Heart left ventricle (tissue), 16 donors: ENCODE measurements around the gene SEPTIN1. TPM values are rescaled to one million over a fixed set of nuclear protein-coding genes. Genes with fewer than 3 reads are reported as not detected.

Experiments used
- ATAC-seq, 4 donors: fragments of 200-7000 bp; cut with Tn5 transposase; one replicate each; pipeline ENCODE4 v1.9.1; 2020 to 2022; ENCODE audit warnings: moderate library complexity in 4 of 4, mild to moderate bottlenecking in 3 of 4, moderate number of reproducible peaks in 1 of 4
- DNase-seq, 5 donors: peaks; one replicate each; pipeline ENCODE4 v3.0.0-alpha.2; 2020
- H3K27ac ChIP-seq, 12 donors: fragments of 200-600 bp; sonication (generic) in 4 of 12; one replicate each; pipeline versions ENCODE4 v1.5.0 to v1.8.0; 2016 to 2022; ENCODE audit warnings: mild to moderate bottlenecking in 2 of 12
- H3K27me3 ChIP-seq, 9 donors: fragments of 200-600 bp; sonication (generic) in 2 of 9; one replicate each; pipeline versions ENCODE4 v1.5.1 to v1.8.0; 2016 to 2022; ENCODE audit warnings: mild to moderate bottlenecking in 3 of 9
- H3K36me3 ChIP-seq, 9 donors: fragments of 200-600 bp; sonication (generic) in 2 of 9; one replicate each; pipeline versions ENCODE4 v1.5.0 to v1.8.0; 2018 to 2022; ENCODE audit warnings: mild to moderate bottlenecking in 2 of 9
- H3K4me1 ChIP-seq, 12 donors: fragments of 200-600 bp; sonication (generic) in 4 of 12; one replicate each; pipeline versions ENCODE4 v1.5.0 to v1.8.0; 2016 to 2022; ENCODE audit warnings: mild to moderate bottlenecking in 3 of 12
- H3K4me3 ChIP-seq, 12 donors: fragments of 200-600 bp; sonication (generic) in 4 of 12; one replicate each; pipeline versions ENCODE4 v1.5.0 to v1.8.0; 2017 to 2022; ENCODE audit warnings: mild to moderate bottlenecking in 9 of 12, moderate library complexity in 4 of 12
- H3K9me3 ChIP-seq, 12 donors: fragments of 200-600 bp; sonication (generic) in 4 of 12; one replicate each; pipeline versions ENCODE4 v1.5.0 to v1.8.0; 2016 to 2022; ENCODE audit warnings: mild to moderate bottlenecking in 1 of 12
- CTCF ChIP-seq, 12 donors: fragments of 200-600 bp; sonication (generic) in 4 of 12; IDR thresholded peaks; one replicate each; pipeline versions ENCODE4 v1.5.0 to v1.8.0; 2018 to 2022; ENCODE audit warnings: antibody characterized with exemption in 12 of 12, mild to moderate bottlenecking in 5 of 12
- POLR2A ChIP-seq, 2 donors: fragments of 450-650 bp; IDR thresholded peaks; one replicate each; pipeline ENCODE4 v1.6.1; 2017; ENCODE audit warnings: antibody characterized with exemption in 2 of 2, mild to moderate bottlenecking in 2 of 2, moderate library complexity in 2 of 2
- WGBS, 4 donors: extraction: QIAGEN DNeasy Blood & Tissue Kit in 2 of 4; methylation state at CpG; one replicate each; pipeline versions ENCODE4 v1.1.5 to v1.1.7; 2013 to 2018; 5-methylcytosine and 5-hydroxymethylcytosine counted together
- intact Hi-C, 10 donors: fragments of 100-400 bp; cut with DNase I; formaldehyde crosslinking; loops; one replicate each; pipeline versions ENCODE4 v1.11.1 to v1.14.2; 2022
- polyA plus RNA-seq, 2 donors: library from polyadenylated mRNA; stranded (reverse); fragments of 200-250 nt; gene quantifications; one replicate each; pipeline ENCODE4 v1.2.3, GENCODE V29; 2013
- total RNA-seq, 9 donors: library from RNA; depleted of rRNA in 2 of 9; stranded (reverse); fragments of >200 nt in 2 of 9; fragmentation: NEBNext Ultra II Directional in 3 of 9; extraction: Animal tissue kit (Norgen Biotek cat#: 25700) in 3 of 9; gene quantifications; one replicate each; pipeline versions ENCODE4 v1.1.0 to v1.2.4, GENCODE V29; 2016 to 2023
- donor health status: ischemic (EF 13 %, LVEDD 7.1; RV severe dilation, severe dysfunction).
- donor health status: healthy with polysubstance abuse.
- donor health status: DM: no; HTN: yes; CAD: no.
- donor health status: DM: no; HTN: no; CAD: no.
- donor health status: ischemic (EF 25% LVEDD 6.9; RV normal size, moderate dysfunction).
- donor health status: ischemic (EF 25% LVEDD 5.7; RV mildly dilated, moderate dysfunction).
- donor health status: healthy.
- donor health status: DM: yes; HTN: yes; CAD: no.
- donor health status: ischemic (EF 35%, LVEDD 5.7; RV mildly dilated, moderate dysfunction).
- donor health status: nonischemic (EF 11% LVEDD 7.7; RV severe dilation, severe dysfunction).
- donor health status: DM: yes; HTN: yes; CAD: no.
- donor health status: PGD.
- donor health status: ischemic (EF 29% LVEDD 5.4; RV normal size, mild dysfunction).
- donor health status: nonischemic (EF 23%, LVEDD 6.1; RV moderate dilation, normal function).

The SEPTIN1 gene
- total and polyA plus RNA-seq, 11 donors: 0.44 to 9.2 (median 1.5) TPM; not detected in 1

GRCh38 chr16:30407804-30408534 lies 25.6 kb upstream of the SEPTIN1 start:
- H3K4me1 ChIP-seq: peaks cover 0 to 33% (median 17%) of the 10 kb centered on the region in 12 donors
- H3K27ac ChIP-seq: peak overlapping the region; percentile 61 to 93 (median 85)
- H3K9me3 ChIP-seq: no peaks in the 10 kb centered on the region
- peaks cover 0 to 21% (median 12%) of the 10 kb centered on the region in 9 donors for H3K36me3 ChIP-seq
- intact Hi-C loops: loop anchor here in 4 of 10 donors (2.0 to 10.0 kb wide), 6 partner anchors 29 to 336 kb away; partner anchors contain the start of genes TBX6 (in 2 of the 4) and YPEL3 (in 1 of the 4)
- no peaks in the 10 kb centered on the region for H3K27me3 ChIP-seq
- no peak for TF ChIP-seq CTCF (IDR thresholded peaks at IDR 0.05)
- no peak for TF ChIP-seq POLR2A (IDR thresholded peaks at IDR 0.05)
- ATAC-seq: peak; percentile 2 to 57 (median 18)
- peak overlapping the region; percentile 54 to 96 (median 76) for H3K4me3 ChIP-seq
- 13 to 15% (median 15%) methylated on average over 16 to 19 of the region's 19 CpGs for WGBS, 4 donors
- DNase-seq: peak in 1 of 5 donors; percentile 54

GRCh38 chr16:30407102-30407803 lies 24.9 kb upstream of the SEPTIN1 start, which contains the start of gene ZNF771:
TSS of gene ZNF771 (plus strand) at chr16:30407606. CDS start at chr16:30408054, 448 bp downstream.
- TF ChIP-seq POLR2A (IDR thresholded peaks at IDR 0.05) (peak in 1 of 2 donors; percentile 59), CTCF (IDR thresholded peaks at IDR 0.05) (peak in 3 of 12 donors; percentile 15 to 18 (median 15))
- no peaks in the 10 kb centered on the region for H3K27me3 ChIP-seq
- ATAC-seq: peak; percentile 83 to 97 (median 96)
- 0 to 1% (median 0%) methylated on average over 25 to 65 of the region's 65 CpGs for WGBS, 4 donors
- H3K36me3 ChIP-seq: peaks cover 0 to 13% (median 8%) of the 10 kb centered on the region in 9 donors
- H3K4me3 ChIP-seq: peak within 1 kb of the TSS; percentile 54 to 96 (median 76)
- H3K27ac ChIP-seq: peak within 1 kb of the TSS; percentile 61 to 93 (median 85)
- DNase-seq: peak; percentile 94 to 97 (median 94)
- intact Hi-C loops: loop anchor here in 4 of 10 donors (2.0 to 10.0 kb wide), 6 partner anchors 28 to 335 kb away; partner anchors contain the start of genes TBX6 (in 2 of the 4) and YPEL3 (in 1 of the 4)
- H3K9me3 ChIP-seq: no peaks in the 10 kb centered on the region
- peaks cover 0 to 33% (median 17%) of the 10 kb centered on the region in 12 donors for H3K4me1 ChIP-seq

DNA sequence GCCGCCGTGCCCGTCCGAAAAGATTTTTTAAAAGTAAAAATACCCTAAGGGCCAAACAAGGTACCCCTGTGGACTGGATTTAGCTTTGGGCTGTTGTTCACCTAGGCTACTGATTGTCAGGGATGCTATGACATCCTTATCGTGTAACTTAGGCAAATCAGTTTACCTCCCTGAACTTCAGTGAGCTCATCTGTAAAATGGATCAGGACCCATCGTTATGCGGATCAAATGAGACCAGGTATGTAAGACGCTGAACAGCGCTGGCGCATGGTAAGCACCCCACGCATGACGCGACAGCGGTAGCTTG lies 24.4 kb upstream of the SEPTIN1 start:
- Histone ChIP-seq H3K27me3 (no peaks in the 10 kb centered on the region), H3K9me3 (no peaks in the 10 kb centered on the region), H3K4me3 (peak overlapping the region; percentile 54 to 96 (median 76)), H3K36me3 (peaks cover 0 to 8% (median 5%) of the 10 kb centered on the region in 9 donors), H3K4me1 (peaks cover 0 to 33% (median 17%) of the 10 kb centered on the region in 12 donors), H3K27ac (peak overlapping the region in 11 of 12 donors; percentile 76 to 93 (median 85))
- WGBS, 4 donors: 15 to 22% (median 19%) methylated on average over 14 of the region's 14 CpGs
- TF ChIP-seq POLR2A (IDR thresholded peaks at IDR 0.05) (no peak), CTCF (IDR thresholded peaks at IDR 0.05) (no peak)
- intact Hi-C loops: loop anchor here in 4 of 10 donors (2.0 to 10.0 kb wide), 6 partner anchors 28 to 334 kb away; partner anchors contain the start of genes TBX6 (in 2 of the 4) and YPEL3 (in 1 of the 4)
- no peak for DNase-seq
- ATAC-seq: no peak
